BE2C (cell line): ENCODE data around the gene RPEL1.
A peak's percentile ranks its signal among the peaks of the same experiment; 100 is the strongest.

ENCODE experiments used
- DNase-seq: peaks from one replicate; pipeline ENCODE4 v3.0.0-alpha.2; 2020
- H3K27me3 ChIP-seq: fragments of 250-450 bp; sonication (Bioruptor Pico); 2 replicates; pipeline ENCODE4 v1.5.1; 2020; ENCODE audit warnings: mild to moderate bottlenecking
- H3K36me3 ChIP-seq: fragments of 250-450 bp; sonication (Bioruptor Pico); 2 replicates; pipeline ENCODE4 v1.5.1; 2020; ENCODE audit warnings: mild to moderate bottlenecking
- H3K4me1 ChIP-seq: fragments of 250-450 bp; sonication (Bioruptor Pico); 2 replicates; pipeline ENCODE4 v1.5.1; 2020
- H3K4me3 ChIP-seq: 2 replicates; pipeline ENCODE4 v1.5.1; 2011; ENCODE audit warnings: low read depth, low read length
- H3K9me3 ChIP-seq: fragments of 250-450 bp; sonication (Bioruptor Pico); 2 replicates; pipeline ENCODE4 v1.5.1; 2020
- CTCF ChIP-seq: IDR thresholded peaks from 2 replicates; pipeline ENCODE4 v1.5.1; 2012; ENCODE audit warnings: mild to moderate bottlenecking, low read depth, low read length

RPEL1 gene

GRCh38 chr10:103232772-103233488, 12.8 kb upstream of the RPEL1 start:
- no peak for TF ChIP-seq CTCF
- Histone ChIP-seq H3K36me3 (no peaks in the 10 kb centered on the region), H3K27me3 (no peaks in the 10 kb centered on the region), H3K9me3 (no peaks in the 10 kb centered on the region), H3K4me3 (no peak overlapping the region), H3K4me1 (no peaks in the 10 kb centered on the region)
- no peak for DNase-seq

- Histone ChIP-seq H3K4me1 (no peaks in the 10 kb centered on the region), H3K4me3 (no peak overlapping the region), H3K36me3 (no peaks in the 10 kb centered on the region), H3K27me3 (no peaks in the 10 kb centered on the region), H3K9me3 (no peaks in the 10 kb centered on the region)
- no peak for DNase-seq
- TF ChIP-seq CTCF = no peak
Observed at GRCh38 chr10:103235775-103236174, 9.9 kb upstream of the RPEL1 start.

GRCh38 chr10:103238506-103239252, 7.0 kb upstream of the RPEL1 start:
- H3K4me1 ChIP-seq = no peaks in the 10 kb centered on the region
- no peaks in the 10 kb centered on the region for H3K36me3 ChIP-seq
- H3K27me3 ChIP-seq = no peaks in the 10 kb centered on the region
- DNase-seq = no peak
- no peaks in the 10 kb centered on the region for H3K9me3 ChIP-seq
- H3K4me3 ChIP-seq = no peak overlapping the region
- TF ChIP-seq CTCF = peak; percentile 27

- H3K4me1 ChIP-seq = no peaks in the 10 kb centered on the region
- no peak overlapping the region for H3K4me3 ChIP-seq
- no peak for TF ChIP-seq CTCF
- no peaks in the 10 kb centered on the region for H3K36me3 ChIP-seq
- no peaks in the 10 kb centered on the region for H3K27me3 ChIP-seq
- no peaks in the 10 kb centered on the region for H3K9me3 ChIP-seq
- DNase-seq = peak; percentile 13
Observed at GRCh38 chr10:103241262-103242011, 4.2 kb upstream of the RPEL1 start.

- no peaks in the 10 kb centered on the region for H3K36me3 ChIP-seq
- DNase-seq = peak; percentile 58
- TF ChIP-seq CTCF = peak; percentile 88
- H3K9me3 ChIP-seq = no peaks in the 10 kb centered on the region
- no peak overlapping the region for H3K4me3 ChIP-seq
- H3K4me1 ChIP-seq = no peaks in the 10 kb centered on the region
- H3K27me3 ChIP-seq = no peaks in the 10 kb centered on the region
Observed at GRCh38 chr10:103244666-103245271, 918 bp upstream of the RPEL1 start.
